ENCODE data around the gene TARS3.

DNA sequence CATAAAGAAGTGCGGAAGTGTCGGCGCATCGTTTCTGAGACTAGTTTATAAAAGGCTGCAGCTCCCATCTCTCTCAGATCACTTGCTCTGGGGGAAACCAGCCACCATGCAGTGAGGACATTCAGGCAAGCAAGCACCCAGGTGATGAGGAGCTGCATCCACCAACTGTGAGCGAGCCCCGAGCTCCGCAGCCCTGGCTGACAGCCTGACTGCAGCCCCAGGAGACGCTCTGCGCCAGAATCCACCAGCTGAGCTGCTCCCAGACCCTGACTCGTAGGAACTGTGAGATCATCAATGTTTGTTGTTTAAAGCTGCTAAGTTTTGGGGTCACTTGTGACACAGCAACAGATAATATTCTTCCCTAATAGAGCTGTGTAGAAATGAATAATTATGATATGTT, 67.1 kb downstream of the TARS3 start:
- TF ChIP-seq, protein P1, sequence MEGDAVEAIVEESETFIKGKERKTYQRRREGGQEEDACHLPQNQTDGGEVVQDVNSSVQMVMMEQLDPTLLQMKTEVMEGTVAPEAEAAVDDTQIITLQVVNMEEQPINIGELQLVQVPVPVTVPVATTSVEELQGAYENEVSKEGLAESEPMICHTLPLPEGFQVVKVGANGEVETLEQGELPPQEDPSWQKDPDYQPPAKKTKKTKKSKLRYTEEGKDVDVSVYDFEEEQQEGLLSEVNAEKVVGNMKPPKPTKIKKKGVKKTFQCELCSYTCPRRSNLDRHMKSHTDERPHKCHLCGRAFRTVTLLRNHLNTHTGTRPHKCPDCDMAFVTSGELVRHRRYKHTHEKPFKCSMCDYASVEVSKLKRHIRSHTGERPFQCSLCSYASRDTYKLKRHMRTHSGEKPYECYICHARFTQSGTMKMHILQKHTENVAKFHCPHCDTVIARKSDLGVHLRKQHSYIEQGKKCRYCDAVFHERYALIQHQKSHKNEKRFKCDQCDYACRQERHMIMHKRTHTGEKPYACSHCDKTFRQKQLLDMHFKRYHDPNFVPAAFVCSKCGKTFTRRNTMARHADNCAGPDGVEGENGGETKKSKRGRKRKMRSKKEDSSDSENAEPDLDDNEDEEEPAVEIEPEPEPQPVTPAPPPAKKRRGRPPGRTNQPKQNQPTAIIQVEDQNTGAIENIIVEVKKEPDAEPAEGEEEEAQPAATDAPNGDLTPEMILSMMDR (IDR thresholded peaks at IDR 0.05): no peak
- TF ChIP-seq ZFX (IDR thresholded peaks at IDR 0.05; ENCODE audit: borderline replicate concordance): no peak

Measured in 22Rv1 (cell line).